CD14-positive monocyte (primary cell): ENCODE measurements around the gene OR4P4. TPM values are rescaled to one million over a fixed set of nuclear protein-coding genes. Genes with fewer than 3 reads are reported as not detected.

Experiments used
- DNase-seq, 3 donors: peaks; one replicate each; pipeline ENCODE4 v3.0.0-alpha.2; 2011 to 2022
- H2AFZ ChIP-seq: 2 replicates; pipeline ENCODE4 v1.6.0; 2012; ENCODE audit warnings: mild to moderate bottlenecking, low read depth, low read length, inconsistent platforms; ENCODE audit not compliant: insufficient read depth, poor library complexity, severe bottlenecking
- H3K27ac ChIP-seq, 2 donors: 1 replicate in 1 of 2; 2 replicates in 1 of 2; pipeline ENCODE4 v1.5.1; 2012 to 2013; ENCODE audit warnings: low read length in 2 of 2, control low read depth in 1 of 2, inconsistent platforms in 1 of 2, low read depth in 1 of 2, mild to moderate bottlenecking in 1 of 2
- H3K27me3 ChIP-seq, 2 donors: one replicate each; pipeline versions ENCODE4 v1.6.0 to v1.6.1; 2011 to 2013; ENCODE audit warnings: low read length in 2 of 2; ENCODE audit not compliant: control insufficient read depth in 2 of 2, insufficient read depth in 2 of 2
- H3K36me3 ChIP-seq, 2 donors: replicated peaks in 1 of 2; 1 replicate in 1 of 2; 2 replicates in 1 of 2; pipeline versions ENCODE4 v1.5.1 to v1.6.1; 2012 to 2013; ENCODE audit warnings: low read length in 2 of 2, control low read depth in 1 of 2, inconsistent platforms in 1 of 2, mild to moderate bottlenecking in 1 of 2; ENCODE audit not compliant: insufficient read depth in 2 of 2, control insufficient read depth in 1 of 2
- H3K4me1 ChIP-seq, 2 donors: 1 replicate in 1 of 2; 2 replicates in 1 of 2; pipeline versions ENCODE4 v1.5.1 to v1.6.1; 2012 to 2013; ENCODE audit warnings: low read length in 2 of 2, control low read depth in 1 of 2, inconsistent platforms in 1 of 2, mild to moderate bottlenecking in 1 of 2, moderate library complexity in 1 of 2; ENCODE audit not compliant: insufficient read depth in 2 of 2, control insufficient read depth in 1 of 2
- H3K4me2 ChIP-seq: replicated peaks from 2 replicates; pipeline ENCODE3; 2012; ENCODE audit warnings: low read length, moderate library complexity, mild to moderate bottlenecking; ENCODE audit not compliant: poor library complexity, severe bottlenecking; ENCODE audit errors: extremely low read depth
- H3K4me3 ChIP-seq, 3 experiments: fragments of 200-600 bp in 1 of 3; sonication (generic) in 1 of 3; replicated peaks in 1 of 3; 1 replicate in 2 of 3; 2 replicates in 1 of 3; pipeline ENCODE4 v1.5.1; 2011 to 2013; ENCODE audit warnings: low read length in 3 of 3, mild to moderate bottlenecking in 3 of 3, control low read depth in 2 of 3, low read depth in 2 of 3, inconsistent platforms in 1 of 3, moderate library complexity in 1 of 3
- H3K79me2 ChIP-seq: 2 replicates; pipeline ENCODE4 v1.6.0; 2012; ENCODE audit warnings: mild to moderate bottlenecking, control low read depth, inconsistent platforms, low read length, moderate library complexity; ENCODE audit not compliant: insufficient read depth
- H3K9ac ChIP-seq: 2 replicates; pipeline ENCODE4 v1.6.0; 2017; ENCODE audit warnings: low read length, mild to moderate bottlenecking; ENCODE audit not compliant: insufficient read depth, poor library complexity, severe bottlenecking
- H3K9me3 ChIP-seq, 2 donors: replicated peaks in 1 of 2; 1 replicate in 1 of 2; 2 replicates in 1 of 2; pipeline versions ENCODE4 v1.5.1 to v1.6.1; 2012 to 2013; ENCODE audit warnings: low read length in 2 of 2, control low read depth in 1 of 2; ENCODE audit not compliant: control insufficient read depth in 1 of 2, insufficient read depth in 1 of 2
- H4K20me1 ChIP-seq: 2 replicates; pipeline ENCODE4 v1.6.0; 2012; ENCODE audit warnings: mild to moderate bottlenecking, low read length, control low read depth, moderate library complexity; ENCODE audit not compliant: insufficient read depth
- H3K27ac Mint-ChIP-seq, 7 donors: one replicate each; pipeline ENCODE4 v1.8.0; 2020; ENCODE audit warnings: mild to moderate bottlenecking in 7 of 7, mixed read lengths in 7 of 7, moderate library complexity in 6 of 7, inconsistent platforms in 2 of 7
- H3K27me3 Mint-ChIP-seq, 3 donors: one replicate each; pipeline ENCODE4 v1.8.0; 2021 to 2022; ENCODE audit warnings: low read depth in 3 of 3, mild to moderate bottlenecking in 3 of 3, mixed read lengths in 3 of 3, moderate library complexity in 3 of 3, inconsistent platforms in 1 of 3
- H3K36me3 Mint-ChIP-seq, 2 donors: one replicate each; pipeline ENCODE4 v1.8.0; 2020; ENCODE audit warnings: mixed read lengths in 2 of 2, inconsistent platforms in 1 of 2, mild to moderate bottlenecking in 1 of 2
- H3K4me1 Mint-ChIP-seq: one replicate; pipeline ENCODE4 v1.8.0; 2020; ENCODE audit warnings: mild to moderate bottlenecking, mixed read lengths
- H3K4me3 Mint-ChIP-seq, 2 donors: one replicate each; pipeline ENCODE4 v1.8.0; 2020; ENCODE audit warnings: mild to moderate bottlenecking in 2 of 2, mixed read lengths in 2 of 2, moderate library complexity in 1 of 2
- H3K9me3 Mint-ChIP-seq, 7 donors: one replicate each; pipeline ENCODE4 v1.8.0; 2020 to 2022; ENCODE audit warnings: mixed read lengths in 7 of 7, mild to moderate bottlenecking in 6 of 7, moderate library complexity in 6 of 7, inconsistent platforms in 2 of 7
- WGBS: methylation state at CpG from one replicate; pipeline ENCODE4 v1.1.5; 2013; ENCODE audit warnings: missing lambda C conversion rate; ENCODE audit not compliant: insufficient coverage; 5-methylcytosine and 5-hydroxymethylcytosine counted together
- intact Hi-C, 2 donors: fragments of 100-400 bp; cut with micrococcal nuclease; formaldehyde crosslinking; loops; one replicate each; pipeline versions ENCODE4 v1.15.0 to v1.15.1; 2023
- polyA plus RNA-seq, 3 donors: library from polyadenylated mRNA; depleted of rRNA in 1 of 3; unstranded in 2 of 3; stranded (reverse) in 1 of 3; fragments of 300-500 nt in 2 of 3; fragments of >200 nt in 1 of 3; fragmentation: Illumina TruSeq in 2 of 3; gene quantifications; 1 replicate in 2 of 3; 2 replicates in 1 of 3; pipeline ENCODE4 v1.2.3, GENCODE V29; 2012 to 2021
- TF ChIP-seq, protein P1 (sequence below): fragments of 200-600 bp; IDR thresholded peaks from one replicate; pipeline ENCODE4 v1.8.0; 2022; ENCODE audit warnings: antibody characterized with exemption, mild to moderate bottlenecking

OR4P4 gene
- polyA plus RNA-seq, 3 donors: not detected

DNA sequence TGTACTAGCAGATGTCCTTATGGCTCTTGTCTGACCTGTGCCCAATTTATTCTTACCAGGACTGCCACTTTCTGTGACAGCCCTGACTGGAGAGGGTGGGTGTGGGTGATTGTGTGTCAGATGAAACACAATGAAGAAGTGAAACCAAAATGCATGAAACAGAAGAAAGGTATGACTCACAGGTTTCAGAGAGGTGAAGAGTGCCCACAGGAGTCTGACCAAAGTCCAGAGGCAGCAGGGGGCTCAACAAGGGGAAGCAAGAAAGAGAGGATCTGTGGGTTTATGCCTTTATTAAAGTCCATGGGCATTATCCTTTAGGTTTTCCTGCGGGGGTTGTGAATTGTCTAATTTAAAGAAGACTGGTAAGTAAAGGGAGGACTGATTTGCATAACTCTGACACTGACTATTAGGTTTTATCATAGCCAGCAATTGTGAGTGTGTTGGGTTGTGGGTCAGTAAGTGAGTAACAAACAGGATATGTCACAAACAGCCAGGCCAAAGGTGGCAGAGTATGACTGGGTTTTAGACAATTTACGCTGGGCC, 23.2 kb downstream of the OR4P4 start:
- Histone ChIP-seq H3K27me3 (no peaks in the 10 kb centered on the region), H3K36me3 (no peaks in the 10 kb centered on the region), H3K4me1 (no peaks in the 10 kb centered on the region), H3K9ac (no peak overlapping the region), H4K20me1 (no peaks in the 10 kb centered on the region), H3K9me3 (peaks cover 0 to 9% of the 10 kb centered on the region in 2 donors), H3K27ac (no peak overlapping the region), H3K4me2 (no peak overlapping the region), H3K79me2 (no peaks in the 10 kb centered on the region), H3K4me3 (no peak overlapping the region), H2AFZ (no peak overlapping the region)
- intact Hi-C loops: no loop called here
- no peak for DNase-seq
- Mint-ChIP-seq H3K36me3 (no peaks in the 10 kb centered on the region), H3K27me3 (no peaks in the 10 kb centered on the region), H3K9me3 (peaks cover 0 to 10% (median 2%) of the 10 kb centered on the region in 7 donors), H3K27ac (no peak overlapping the region), H3K4me1 (no peaks in the 10 kb centered on the region), H3K4me3 (no peak overlapping the region)
- TF ChIP-seq, protein P1, sequence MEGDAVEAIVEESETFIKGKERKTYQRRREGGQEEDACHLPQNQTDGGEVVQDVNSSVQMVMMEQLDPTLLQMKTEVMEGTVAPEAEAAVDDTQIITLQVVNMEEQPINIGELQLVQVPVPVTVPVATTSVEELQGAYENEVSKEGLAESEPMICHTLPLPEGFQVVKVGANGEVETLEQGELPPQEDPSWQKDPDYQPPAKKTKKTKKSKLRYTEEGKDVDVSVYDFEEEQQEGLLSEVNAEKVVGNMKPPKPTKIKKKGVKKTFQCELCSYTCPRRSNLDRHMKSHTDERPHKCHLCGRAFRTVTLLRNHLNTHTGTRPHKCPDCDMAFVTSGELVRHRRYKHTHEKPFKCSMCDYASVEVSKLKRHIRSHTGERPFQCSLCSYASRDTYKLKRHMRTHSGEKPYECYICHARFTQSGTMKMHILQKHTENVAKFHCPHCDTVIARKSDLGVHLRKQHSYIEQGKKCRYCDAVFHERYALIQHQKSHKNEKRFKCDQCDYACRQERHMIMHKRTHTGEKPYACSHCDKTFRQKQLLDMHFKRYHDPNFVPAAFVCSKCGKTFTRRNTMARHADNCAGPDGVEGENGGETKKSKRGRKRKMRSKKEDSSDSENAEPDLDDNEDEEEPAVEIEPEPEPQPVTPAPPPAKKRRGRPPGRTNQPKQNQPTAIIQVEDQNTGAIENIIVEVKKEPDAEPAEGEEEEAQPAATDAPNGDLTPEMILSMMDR: no peak
- no CpG with 5 or more reads among the region's 2 CpGs for WGBS

DNA sequence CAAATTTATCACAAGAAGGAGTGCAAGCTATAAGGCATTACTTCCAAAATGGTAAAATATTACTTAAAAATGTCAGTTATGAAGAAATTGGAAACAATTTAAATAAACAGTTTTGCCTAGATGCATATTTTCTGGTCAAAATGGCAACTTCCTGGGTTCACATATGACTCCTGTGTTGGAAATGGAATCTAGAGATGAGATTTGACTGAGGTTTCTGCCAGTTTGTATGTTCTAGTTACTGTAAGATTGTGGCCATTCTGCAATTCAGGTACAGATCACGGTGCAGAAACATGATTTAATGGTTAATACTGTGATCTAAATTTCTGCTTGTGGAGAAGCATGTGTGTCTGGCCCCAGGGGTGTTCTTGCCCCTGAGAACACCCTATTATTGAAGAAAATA, 23.7 kb downstream of the OR4P4 start:
- Histone ChIP-seq H3K9ac (no peak overlapping the region), H3K4me3 (no peak overlapping the region), H4K20me1 (no peaks in the 10 kb centered on the region), H3K36me3 (no peaks in the 10 kb centered on the region), H3K9me3 (peaks cover 0 to 9% of the 10 kb centered on the region in 2 donors), H3K79me2 (no peaks in the 10 kb centered on the region), H3K27me3 (no peaks in the 10 kb centered on the region), H3K4me1 (no peaks in the 10 kb centered on the region), H3K27ac (no peak overlapping the region), H2AFZ (no peak overlapping the region), H3K4me2 (no peak overlapping the region)
- TF ChIP-seq, protein P1: no peak
- Mint-ChIP-seq H3K27me3 (no peaks in the 10 kb centered on the region), H3K9me3 (peaks cover 0 to 11% (median 3%) of the 10 kb centered on the region in 7 donors), H3K27ac (no peak overlapping the region), H3K36me3 (no peaks in the 10 kb centered on the region), H3K4me1 (no peaks in the 10 kb centered on the region), H3K4me3 (no peak overlapping the region)
- intact Hi-C loops: no loop called here
- DNase-seq: no peak
- 83% methylated on average over 1 of the region's 1 CpG for WGBS
